GM23338 (cell line): ENCODE data around the gene NCS1. TPM values are rescaled to one million over a fixed set of nuclear protein-coding genes. Genes with fewer than 3 reads are reported as not detected.

Source experiments
- ATAC-seq: fragments of 200-7000 bp; cut with Tn5 transposase; 3 replicates; pipeline ENCODE4 v1.9.1; 2020
- DNase-seq: peaks from one replicate; pipeline ENCODE4 v3.0.0-alpha.2; 2015; ENCODE audit warnings: low spot score
- H2AFZ ChIP-seq: fragments of 200-600 bp; sonication (generic); 2 replicates; pipeline ENCODE4 v1.8.0; 2016; ENCODE audit warnings: antibody characterized with exemption, mild to moderate bottlenecking, moderate library complexity
- H3F3A ChIP-seq: fragments of 200-600 bp; sonication (generic); replicated peaks from 2 replicates; pipeline ENCODE4 v1.8.0; 2017; ENCODE audit warnings: antibody characterized with exemption, mixed run types, low read depth
- H3K27ac ChIP-seq: fragments of 200-600 bp; sonication (generic); 2 replicates; pipeline ENCODE4 v1.6.1; 2016; ENCODE audit warnings: low read depth
- H3K27me3 ChIP-seq: fragments of 200-600 bp; sonication (generic); 2 replicates; pipeline ENCODE4 v1.8.0; 2016; ENCODE audit warnings: mild to moderate bottlenecking, mixed run types, moderate library complexity; ENCODE audit not compliant: insufficient read depth
- H3K36me3 ChIP-seq: fragments of 200-600 bp; sonication (generic); 2 replicates; pipeline ENCODE4 v1.8.0; 2016; ENCODE audit warnings: mild to moderate bottlenecking; ENCODE audit not compliant: insufficient read depth
- H3K4me1 ChIP-seq: fragments of 200-600 bp; sonication (generic); 2 replicates; pipeline ENCODE4 v1.8.0; 2016; ENCODE audit warnings: mild to moderate bottlenecking, moderate library complexity; ENCODE audit not compliant: insufficient read depth
- H3K4me2 ChIP-seq: fragments of 200-600 bp; sonication (generic); 2 replicates; pipeline ENCODE4 v1.7.1; 2017; ENCODE audit warnings: mixed run types
- H3K4me3 ChIP-seq: fragments of 200-600 bp; sonication (generic); 2 replicates; pipeline ENCODE4 v1.6.1; 2016; ENCODE audit warnings: mixed run types
- H3K79me2 ChIP-seq: fragments of 200-600 bp; sonication (generic); replicated peaks from 2 replicates; pipeline ENCODE4 v1.8.0; 2017; ENCODE audit warnings: mild to moderate bottlenecking; ENCODE audit not compliant: insufficient read depth
- H3K9me2 ChIP-seq: fragments of 200-600 bp; sonication (generic); 2 replicates; pipeline ENCODE4 v1.8.0; 2017; ENCODE audit not compliant: insufficient read depth
- H4K20me1 ChIP-seq: fragments of 200-600 bp; sonication (generic); replicated peaks from 2 replicates; pipeline ENCODE4 v1.8.0; 2017; ENCODE audit warnings: mild to moderate bottlenecking; ENCODE audit not compliant: insufficient read depth
- H3K27ac Mint-ChIP-seq: 2 replicates; pipeline ENCODE4 v1.8.0; 2020; ENCODE audit warnings: inconsistent platforms, mild to moderate bottlenecking, moderate library complexity, mixed read lengths
- H3K27me3 Mint-ChIP-seq: 3 replicates; pipeline ENCODE4 v1.8.0; 2022; ENCODE audit warnings: low read depth, mild to moderate bottlenecking, moderate library complexity, mixed read lengths, inconsistent platforms; ENCODE audit not compliant: insufficient read depth, poor library complexity
- H3K36me3 Mint-ChIP-seq: 3 replicates; pipeline ENCODE4 v1.8.0; 2021; ENCODE audit warnings: low read depth, mild to moderate bottlenecking, inconsistent platforms, moderate library complexity, mixed read lengths
- H3K4me1 Mint-ChIP-seq: 3 replicates; pipeline ENCODE4 v1.8.0; 2020; ENCODE audit warnings: mild to moderate bottlenecking, inconsistent platforms, mixed read lengths
- H3K4me3 Mint-ChIP-seq: 3 replicates; pipeline ENCODE4 v1.8.0; 2021; ENCODE audit warnings: moderate library complexity, mild to moderate bottlenecking, inconsistent platforms, mixed read lengths
- H3K9me3 Mint-ChIP-seq: 3 replicates; pipeline ENCODE4 v1.8.0; 2020; ENCODE audit warnings: moderate library complexity, mild to moderate bottlenecking, inconsistent platforms, mixed read lengths
- CREB1 ChIP-seq: fragments of 250-450 bp; sonication (Bioruptor Pico); IDR thresholded peaks from 2 replicates; pipeline ENCODE4 v1.5.0; 2020; ENCODE audit warnings: low read depth, mild to moderate bottlenecking, moderate library complexity
- CTCF ChIP-seq, 2 experiments: fragments of 200-600 bp in 1 of 2; sonication (generic) in 1 of 2; conservative IDR thresholded peaks; 2 replicates each; pipeline versions ENCODE4 v1.5.1 to v1.6.1; 2016 to 2017; ENCODE audit warnings: antibody characterized with exemption in 2 of 2, low read depth in 2 of 2, mild to moderate bottlenecking in 2 of 2, moderate library complexity in 1 of 2
- EZH2 ChIP-seq: fragments of 200-600 bp; sonication (generic); IDR thresholded peaks from one replicate; pipeline ENCODE4 v1.8.0; 2017; ENCODE audit warnings: antibody characterized with exemption, mild to moderate bottlenecking, low read depth; ENCODE audit not compliant: unreplicated experiment
- EZH2phosphoT487 ChIP-seq: fragments of 200-600 bp; sonication (generic); IDR thresholded peaks from one replicate; pipeline ENCODE4 v1.8.1; 2018; ENCODE audit warnings: antibody characterized with exemption; ENCODE audit not compliant: unreplicated experiment
- JUNB ChIP-seq: IDR thresholded peaks from one replicate; pipeline ENCODE4 v1.6.1; 2016; ENCODE audit warnings: antibody characterized with exemption; ENCODE audit not compliant: unreplicated experiment
- NANOG ChIP-seq: IDR thresholded peaks from 2 replicates; pipeline ENCODE4 v1.6.1; 2016; ENCODE audit warnings: antibody characterized with exemption, borderline replicate concordance
- POLR2AphosphoS5 ChIP-seq: IDR thresholded peaks from 2 replicates; pipeline ENCODE4 v1.6.1; 2016; ENCODE audit warnings: antibody characterized with exemption, low read depth
- STAT1 ChIP-seq: IDR thresholded peaks from one replicate; pipeline ENCODE4 v1.6.1; 2016; ENCODE audit warnings: antibody characterized with exemption; ENCODE audit not compliant: unreplicated experiment
- ZNF114 ChIP-seq: fragments of 250-450 bp; sonication (Bioruptor Pico); IDR thresholded peaks from 2 replicates; pipeline ENCODE4 v1.5.0; 2020; ENCODE audit warnings: mild to moderate bottlenecking, moderate library complexity
- ZNF331 ChIP-seq: fragments of 250-450 bp; sonication (Bioruptor Pico); IDR thresholded peaks from 2 replicates; pipeline ENCODE4 v1.5.0; 2020; ENCODE audit warnings: low read depth, mild to moderate bottlenecking, moderate library complexity
- polyA plus RNA-seq: library from polyadenylated mRNA; unstranded; fragments of >200 nt; fragmentation: Nextera tagmentation; extraction: Ambion mirVana; gene quantifications from 2 replicates; pipeline ENCODE4 v1.2.1, GENCODE V29; 2016
- total RNA-seq: library from RNA; depleted of rRNA; stranded (reverse); fragments of >200 nt; shearing (Covaris generic); gene quantifications from 2 replicates; pipeline ENCODE4 v1.2.3, GENCODE V29; 2014
- TF ChIP-seq, protein P1 (sequence below): IDR thresholded peaks from 2 replicates; pipeline ENCODE4 v1.6.1; 2016; ENCODE audit warnings: antibody characterized with exemption
- TF ChIP-seq, protein P2 (sequence below): fragments of 250-450 bp; sonication (Bioruptor Pico); IDR thresholded peaks from 2 replicates; pipeline ENCODE4 v1.5.0; 2020; ENCODE audit warnings: mild to moderate bottlenecking, moderate library complexity
- TF ChIP-seq, protein P3 (sequence below): IDR thresholded peaks from one replicate; pipeline ENCODE4 v1.6.1; 2018; ENCODE audit warnings: antibody characterized with exemption; ENCODE audit not compliant: unreplicated experiment

NCS1 gene
- total and polyA plus RNA-seq, 2 experiments from 2014 or later, result 8.2 to 34.3 TPM

DNA sequence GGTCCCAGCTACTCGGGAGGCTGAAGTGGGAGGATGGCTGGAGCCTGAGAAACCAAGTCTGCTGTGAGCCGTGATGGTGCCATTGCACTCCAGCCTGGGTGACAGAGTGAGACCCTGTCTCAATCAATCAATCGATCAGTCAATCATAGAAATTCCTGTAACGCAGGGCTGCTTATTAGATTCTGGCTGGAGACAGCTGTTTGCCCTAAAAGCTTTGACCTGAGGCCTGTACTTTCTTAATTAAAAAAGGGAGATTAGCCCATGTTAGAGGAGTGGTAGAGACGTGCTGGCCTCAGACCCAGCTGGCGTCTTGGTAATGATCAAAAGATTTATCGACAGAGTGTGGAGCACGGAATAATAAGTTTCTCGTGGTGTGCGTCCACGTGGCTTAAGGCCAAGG is 52.9 kb downstream of the NCS1 start:
- Histone ChIP-seq H3K4me3 (no peak overlapping the region), H2AFZ (no peak overlapping the region), H3K4me2 (no peak overlapping the region), H3K27ac (no peak overlapping the region), H3F3A (no peaks in the 10 kb centered on the region; the same call in 1 of the 2 replicates), H3K27me3 (no peaks in the 10 kb centered on the region), H3K9me2 (no peaks in the 10 kb centered on the region), H3K79me2 (no peaks in the 10 kb centered on the region), H3K4me1 (no peaks in the 10 kb centered on the region; the same call in 1 of the 2 replicates), H4K20me1 (peaks cover 3% of the 10 kb centered on the region; the same call in 1 of the 2 replicates), H3K36me3 (no peaks in the 10 kb centered on the region)
- Mint-ChIP-seq H3K36me3 (peaks cover 44% of the 10 kb centered on the region), H3K9me3 (peaks cover 7% of the 10 kb centered on the region; the same call in 2 of the 3 replicates), H3K4me3 (no peak overlapping the region), H3K4me1 (peaks cover 4% of the 10 kb centered on the region; the same call in 2 of the 3 replicates), H3K27ac (no peak overlapping the region), H3K27me3 (peaks cover 4% of the 10 kb centered on the region)
- DNase-seq (no peak), ATAC-seq (no peak)
- TF ChIP-seq, protein P1, sequence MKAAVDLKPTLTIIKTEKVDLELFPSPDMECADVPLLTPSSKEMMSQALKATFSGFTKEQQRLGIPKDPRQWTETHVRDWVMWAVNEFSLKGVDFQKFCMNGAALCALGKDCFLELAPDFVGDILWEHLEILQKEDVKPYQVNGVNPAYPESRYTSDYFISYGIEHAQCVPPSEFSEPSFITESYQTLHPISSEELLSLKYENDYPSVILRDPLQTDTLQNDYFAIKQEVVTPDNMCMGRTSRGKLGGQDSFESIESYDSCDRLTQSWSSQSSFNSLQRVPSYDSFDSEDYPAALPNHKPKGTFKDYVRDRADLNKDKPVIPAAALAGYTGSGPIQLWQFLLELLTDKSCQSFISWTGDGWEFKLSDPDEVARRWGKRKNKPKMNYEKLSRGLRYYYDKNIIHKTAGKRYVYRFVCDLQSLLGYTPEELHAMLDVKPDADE, result no peak
- TF ChIP-seq EZH2phosphoT487 (no peak), ZNF331 (no peak), JUNB (no peak), EZH2 (no peak), NANOG (no peak), CREB1 (CRISPR knock-in tag) (no peak), POLR2AphosphoS5 (no peak), ZNF114 (CRISPR knock-in tag) (no peak), CTCF (conservative IDR thresholded peaks at IDR 0.05; ENCODE audit: low read depth in 2 of 2) (no peak), STAT1 (no peak)
- TF ChIP-seq, protein P2, sequence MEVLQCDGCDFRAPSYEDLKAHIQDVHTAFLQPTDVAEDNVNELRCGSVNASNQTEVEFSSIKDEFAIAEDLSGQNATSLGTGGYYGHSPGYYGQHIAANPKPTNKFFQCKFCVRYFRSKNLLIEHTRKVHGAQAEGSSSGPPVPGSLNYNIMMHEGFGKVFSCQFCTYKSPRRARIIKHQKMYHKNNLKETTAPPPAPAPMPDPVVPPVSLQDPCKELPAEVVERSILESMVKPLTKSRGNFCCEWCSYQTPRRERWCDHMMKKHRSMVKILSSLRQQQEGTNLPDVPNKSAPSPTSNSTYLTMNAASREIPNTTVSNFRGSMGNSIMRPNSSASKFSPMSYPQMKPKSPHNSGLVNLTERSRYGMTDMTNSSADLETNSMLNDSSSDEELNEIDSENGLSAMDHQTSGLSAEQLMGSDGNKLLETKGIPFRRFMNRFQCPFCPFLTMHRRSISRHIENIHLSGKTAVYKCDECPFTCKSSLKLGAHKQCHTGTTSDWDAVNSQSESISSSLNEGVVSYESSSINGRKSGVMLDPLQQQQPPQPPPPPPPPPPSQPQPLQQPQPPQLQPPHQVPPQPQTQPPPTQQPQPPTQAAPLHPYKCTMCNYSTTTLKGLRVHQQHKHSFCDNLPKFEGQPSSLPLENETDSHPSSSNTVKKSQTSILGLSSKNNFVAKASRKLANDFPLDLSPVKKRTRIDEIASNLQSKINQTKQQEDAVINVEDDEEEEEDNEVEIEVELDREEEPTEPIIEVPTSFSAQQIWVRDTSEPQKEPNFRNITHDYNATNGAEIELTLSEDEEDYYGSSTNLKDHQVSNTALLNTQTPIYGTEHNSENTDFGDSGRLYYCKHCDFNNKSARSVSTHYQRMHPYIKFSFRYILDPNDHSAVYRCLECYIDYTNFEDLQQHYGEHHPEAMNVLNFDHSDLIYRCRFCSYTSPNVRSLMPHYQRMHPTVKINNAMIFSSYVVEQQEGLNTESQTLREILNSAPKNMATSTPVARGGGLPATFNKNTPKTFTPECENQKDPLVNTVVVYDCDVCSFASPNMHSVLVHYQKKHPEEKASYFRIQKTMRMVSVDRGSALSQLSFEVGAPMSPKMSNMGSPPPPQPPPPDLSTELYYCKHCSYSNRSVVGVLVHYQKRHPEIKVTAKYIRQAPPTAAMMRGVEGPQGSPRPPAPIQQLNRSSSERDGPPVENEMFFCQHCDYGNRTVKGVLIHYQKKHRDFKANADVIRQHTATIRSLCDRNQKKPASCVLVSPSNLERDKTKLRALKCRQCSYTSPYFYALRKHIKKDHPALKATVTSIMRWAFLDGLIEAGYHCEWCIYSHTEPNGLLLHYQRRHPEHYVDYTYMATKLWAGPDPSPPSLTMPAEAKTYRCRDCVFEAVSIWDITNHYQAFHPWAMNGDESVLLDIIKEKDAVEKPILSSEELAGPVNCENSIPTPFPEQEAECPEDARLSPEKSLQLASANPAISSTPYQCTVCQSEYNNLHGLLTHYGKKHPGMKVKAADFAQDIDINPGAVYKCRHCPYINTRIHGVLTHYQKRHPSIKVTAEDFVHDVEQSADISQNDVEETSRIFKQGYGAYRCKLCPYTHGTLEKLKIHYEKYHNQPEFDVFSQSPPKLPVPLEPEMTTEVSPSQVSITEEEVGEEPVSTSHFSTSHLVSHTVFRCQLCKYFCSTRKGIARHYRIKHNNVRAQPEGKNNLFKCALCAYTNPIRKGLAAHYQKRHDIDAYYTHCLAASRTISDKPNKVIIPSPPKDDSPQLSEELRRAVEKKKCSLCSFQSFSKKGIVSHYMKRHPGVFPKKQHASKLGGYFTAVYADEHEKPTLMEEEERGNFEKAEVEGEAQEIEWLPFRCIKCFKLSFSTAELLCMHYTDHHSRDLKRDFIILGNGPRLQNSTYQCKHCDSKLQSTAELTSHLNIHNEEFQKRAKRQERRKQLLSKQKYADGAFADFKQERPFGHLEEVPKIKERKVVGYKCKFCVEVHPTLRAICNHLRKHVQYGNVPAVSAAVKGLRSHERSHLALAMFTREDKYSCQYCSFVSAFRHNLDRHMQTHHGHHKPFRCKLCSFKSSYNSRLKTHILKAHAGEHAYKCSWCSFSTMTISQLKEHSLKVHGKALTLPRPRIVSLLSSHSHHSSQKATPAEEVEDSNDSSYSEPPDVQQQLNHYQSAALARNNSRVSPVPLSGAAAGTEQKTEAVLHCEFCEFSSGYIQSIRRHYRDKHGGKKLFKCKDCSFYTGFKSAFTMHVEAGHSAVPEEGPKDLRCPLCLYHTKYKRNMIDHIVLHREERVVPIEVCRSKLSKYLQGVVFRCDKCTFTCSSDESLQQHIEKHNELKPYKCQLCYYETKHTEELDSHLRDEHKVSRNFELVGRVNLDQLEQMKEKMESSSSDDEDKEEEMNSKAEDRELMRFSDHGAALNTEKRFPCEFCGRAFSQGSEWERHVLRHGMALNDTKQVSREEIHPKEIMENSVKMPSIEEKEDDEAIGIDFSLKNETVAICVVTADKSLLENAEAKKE (CRISPR knock-in tag), result no peak
- TF ChIP-seq, protein P3, sequence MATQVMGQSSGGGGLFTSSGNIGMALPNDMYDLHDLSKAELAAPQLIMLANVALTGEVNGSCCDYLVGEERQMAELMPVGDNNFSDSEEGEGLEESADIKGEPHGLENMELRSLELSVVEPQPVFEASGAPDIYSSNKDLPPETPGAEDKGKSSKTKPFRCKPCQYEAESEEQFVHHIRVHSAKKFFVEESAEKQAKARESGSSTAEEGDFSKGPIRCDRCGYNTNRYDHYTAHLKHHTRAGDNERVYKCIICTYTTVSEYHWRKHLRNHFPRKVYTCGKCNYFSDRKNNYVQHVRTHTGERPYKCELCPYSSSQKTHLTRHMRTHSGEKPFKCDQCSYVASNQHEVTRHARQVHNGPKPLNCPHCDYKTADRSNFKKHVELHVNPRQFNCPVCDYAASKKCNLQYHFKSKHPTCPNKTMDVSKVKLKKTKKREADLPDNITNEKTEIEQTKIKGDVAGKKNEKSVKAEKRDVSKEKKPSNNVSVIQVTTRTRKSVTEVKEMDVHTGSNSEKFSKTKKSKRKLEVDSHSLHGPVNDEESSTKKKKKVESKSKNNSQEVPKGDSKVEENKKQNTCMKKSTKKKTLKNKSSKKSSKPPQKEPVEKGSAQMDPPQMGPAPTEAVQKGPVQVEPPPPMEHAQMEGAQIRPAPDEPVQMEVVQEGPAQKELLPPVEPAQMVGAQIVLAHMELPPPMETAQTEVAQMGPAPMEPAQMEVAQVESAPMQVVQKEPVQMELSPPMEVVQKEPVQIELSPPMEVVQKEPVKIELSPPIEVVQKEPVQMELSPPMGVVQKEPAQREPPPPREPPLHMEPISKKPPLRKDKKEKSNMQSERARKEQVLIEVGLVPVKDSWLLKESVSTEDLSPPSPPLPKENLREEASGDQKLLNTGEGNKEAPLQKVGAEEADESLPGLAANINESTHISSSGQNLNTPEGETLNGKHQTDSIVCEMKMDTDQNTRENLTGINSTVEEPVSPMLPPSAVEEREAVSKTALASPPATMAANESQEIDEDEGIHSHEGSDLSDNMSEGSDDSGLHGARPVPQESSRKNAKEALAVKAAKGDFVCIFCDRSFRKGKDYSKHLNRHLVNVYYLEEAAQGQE, result no peak
